Suppressor macrophage treated with lipopolysaccharide for 4 hours (primary cell): Measurements from ENCODE around the gene CEP192.
A peak's percentile ranks its signal among the peaks of the same experiment; 100 is the strongest.

Experiments used
- DNase-seq: peaks from one replicate; pipeline ENCODE4 v3.0.0-alpha.2; 2020

CEP192 gene

DNA sequence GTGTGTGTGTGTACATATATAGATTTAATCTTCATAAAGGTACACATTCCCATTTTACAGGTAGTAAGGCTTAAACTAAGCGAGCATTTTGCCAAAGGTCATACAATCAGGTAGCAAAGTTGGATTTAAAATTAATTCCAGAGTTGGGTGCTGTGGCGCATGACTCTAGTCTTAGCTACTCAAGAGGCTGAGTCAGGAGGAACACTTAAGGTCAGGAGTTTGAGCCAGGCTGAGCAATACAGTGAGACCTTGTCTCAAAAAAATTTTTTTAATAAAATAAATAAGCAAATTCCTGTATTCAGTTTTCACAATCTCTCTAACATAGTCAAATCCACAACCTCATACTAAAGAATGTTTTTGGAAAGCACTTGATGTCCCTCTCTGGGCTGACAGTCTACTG lies 115.9 kb downstream of the CEP192 start:
- no peak for DNase-seq

GRCh38 chr18:13108330-13108729 lies 117.2 kb downstream of the CEP192 start:
- no peak for DNase-seq

DNA sequence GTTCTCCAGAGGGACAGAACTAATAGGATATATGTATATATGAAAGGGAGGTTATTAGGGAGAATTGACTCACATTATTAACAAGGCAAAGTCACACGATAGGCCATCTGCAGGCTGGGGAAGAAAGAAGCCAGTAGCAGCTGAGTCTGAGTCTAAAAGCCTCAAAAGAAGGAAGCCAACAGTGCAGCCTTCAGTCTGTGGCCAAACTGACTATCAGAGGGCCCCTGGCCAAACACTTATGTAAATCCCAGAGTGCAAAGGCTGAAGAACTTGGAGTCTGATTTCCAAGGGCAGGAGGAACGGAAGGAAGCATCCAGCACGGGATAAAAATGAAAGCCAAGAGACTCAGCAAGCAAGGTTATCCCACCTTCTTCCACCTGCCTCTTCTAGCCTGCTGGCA lies 119.4 kb downstream of the CEP192 start:
- no peak for DNase-seq

GRCh38 chr18:13112982-13113381 lies 121.8 kb downstream of the CEP192 start:
- DNase-seq: peak; percentile 5

- DNase-seq: no peak
Observed at GRCh38 chr18:13120255-13120654, 129.1 kb downstream of the CEP192 start.

DNA sequence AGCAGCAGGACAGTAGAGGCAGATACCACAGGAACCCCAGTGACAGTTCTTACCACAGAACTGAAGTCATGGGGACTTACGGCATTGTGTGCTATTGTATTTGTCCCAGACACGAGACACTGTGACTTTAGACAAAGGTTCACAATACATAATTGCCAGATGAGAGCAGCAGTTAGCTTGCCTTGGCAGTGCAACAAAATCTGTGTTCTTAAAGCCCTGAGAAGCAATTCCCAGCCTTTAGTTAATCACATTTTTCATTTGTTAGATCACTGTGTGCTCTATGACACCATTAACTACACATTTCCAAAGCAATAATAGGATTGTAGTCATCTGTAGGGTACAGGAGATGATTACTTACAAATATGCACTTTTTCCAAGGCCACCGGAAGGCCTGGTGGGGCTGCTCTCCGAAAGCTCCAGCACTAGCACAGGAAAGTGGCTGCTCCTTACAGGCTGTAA lies 129.8 kb downstream of the CEP192 start:
- no peak for DNase-seq

DNA sequence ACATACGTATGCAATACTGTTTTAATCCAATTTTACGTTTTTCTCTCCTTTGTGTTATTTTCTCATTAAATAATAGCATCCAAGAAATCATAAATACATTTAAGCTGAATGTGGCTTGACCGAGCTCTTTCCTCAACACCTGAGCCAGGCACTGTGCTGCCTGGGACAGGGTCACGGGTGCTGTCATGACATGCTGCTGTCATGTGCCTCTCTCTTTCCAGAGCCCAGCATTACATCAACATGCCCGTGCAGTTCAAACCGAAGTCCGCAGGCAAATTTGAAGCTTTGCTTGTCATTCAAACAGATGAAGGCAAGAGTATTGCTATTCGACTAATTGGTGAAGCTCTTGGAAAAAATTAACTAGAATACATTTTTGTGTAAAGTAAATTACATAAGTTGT lies 133.2 kb downstream of the CEP192 start:
- no peak for DNase-seq

- no peak for DNase-seq
Observed at GRCh38 chr18:13125191-13125590, 134.0 kb downstream of the CEP192 start.

DNA sequence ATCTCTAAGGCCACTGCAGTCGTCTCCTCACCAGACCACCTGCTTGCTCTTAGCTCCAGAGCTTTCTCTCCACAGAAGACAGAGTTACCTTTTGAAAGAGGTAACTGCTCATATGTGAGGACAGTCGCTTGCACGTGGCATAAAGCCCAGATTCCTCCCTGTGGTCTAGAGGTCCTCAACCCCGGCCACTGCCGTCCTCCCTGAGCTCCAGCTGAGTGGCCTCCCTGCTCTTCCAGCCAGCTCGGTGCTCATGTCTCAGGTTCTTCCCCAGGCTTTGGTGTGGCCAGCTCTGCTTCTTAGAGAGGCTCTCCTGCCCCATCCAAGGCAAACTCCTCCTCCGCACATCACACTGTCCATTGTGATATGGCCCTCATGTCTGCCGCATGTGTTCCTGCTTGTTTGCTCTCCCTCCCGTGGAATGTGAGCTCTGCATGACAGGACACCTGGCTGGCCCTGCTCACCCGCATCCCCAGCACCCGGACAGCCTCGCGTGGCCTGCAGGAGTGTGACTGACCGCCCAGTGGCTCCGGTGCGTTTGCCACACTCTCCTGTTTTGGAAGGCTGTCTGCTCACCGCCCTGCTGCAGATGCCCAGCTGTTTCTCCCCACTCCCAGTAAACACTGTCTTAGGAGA lies 135.9 kb downstream of the CEP192 start:
- DNase-seq: no peak

DNA sequence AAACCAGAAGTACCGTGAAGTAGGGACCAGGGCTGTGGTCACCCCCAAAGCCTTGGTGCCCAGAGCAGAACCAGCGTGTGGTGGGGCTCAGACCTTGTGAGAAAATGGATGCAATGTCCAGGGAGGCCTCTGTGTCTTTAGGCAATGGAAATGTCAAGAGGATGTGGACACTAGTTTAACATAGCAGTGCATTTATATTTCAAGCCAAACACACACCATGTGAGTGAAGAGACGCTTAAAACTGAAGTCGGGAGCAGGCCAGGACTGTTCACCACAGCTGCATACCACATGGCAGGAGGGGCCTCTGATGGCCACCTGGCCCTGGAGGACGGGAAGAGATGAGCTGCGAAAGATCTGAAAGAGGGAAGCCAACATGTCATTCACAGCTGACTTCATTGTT lies 140.1 kb downstream of the CEP192 start:
- no peak for DNase-seq

DNA sequence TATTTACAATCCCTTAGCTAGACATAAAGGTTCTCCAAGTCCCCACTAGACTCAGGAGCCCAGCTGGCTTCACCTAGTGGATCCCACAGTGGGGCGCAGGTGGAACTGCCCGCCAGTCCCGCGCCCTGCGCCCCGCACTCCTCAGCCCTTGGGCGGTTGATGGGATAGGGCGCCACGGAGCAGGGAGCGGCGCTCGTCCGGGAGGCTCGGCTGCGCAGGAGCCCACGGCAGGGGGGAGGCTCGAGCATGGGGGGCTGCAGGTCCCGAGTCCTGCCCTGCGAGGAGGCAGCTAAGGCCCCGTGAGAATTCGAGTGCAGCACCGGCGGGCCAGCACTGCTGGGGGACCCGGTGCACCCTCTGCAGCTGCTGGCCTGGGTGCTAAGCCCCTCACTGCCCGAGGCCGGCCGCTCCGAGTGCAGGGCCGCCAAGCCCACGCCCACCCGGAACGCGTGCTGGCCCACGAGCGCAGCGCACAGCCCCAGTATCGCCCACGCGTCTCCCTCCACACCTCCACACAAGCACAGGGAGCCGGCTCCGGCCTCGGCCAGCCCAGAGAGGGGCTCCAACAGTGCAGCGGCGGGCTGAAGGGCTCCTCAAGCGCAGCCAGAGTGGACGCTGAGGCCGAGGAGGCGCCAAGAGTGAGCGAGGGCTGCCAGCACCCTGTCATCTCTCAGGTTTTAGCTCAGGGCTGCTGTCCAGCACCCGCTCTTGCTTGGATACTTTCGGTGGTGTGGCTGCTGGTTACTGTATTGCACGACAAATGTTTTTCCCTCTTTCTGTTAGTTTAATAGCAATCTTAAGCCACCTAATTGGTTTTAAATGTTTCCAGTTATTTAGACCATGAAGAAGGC lies 143.6 kb downstream of the CEP192 start:
- no peak for DNase-seq

DNA sequence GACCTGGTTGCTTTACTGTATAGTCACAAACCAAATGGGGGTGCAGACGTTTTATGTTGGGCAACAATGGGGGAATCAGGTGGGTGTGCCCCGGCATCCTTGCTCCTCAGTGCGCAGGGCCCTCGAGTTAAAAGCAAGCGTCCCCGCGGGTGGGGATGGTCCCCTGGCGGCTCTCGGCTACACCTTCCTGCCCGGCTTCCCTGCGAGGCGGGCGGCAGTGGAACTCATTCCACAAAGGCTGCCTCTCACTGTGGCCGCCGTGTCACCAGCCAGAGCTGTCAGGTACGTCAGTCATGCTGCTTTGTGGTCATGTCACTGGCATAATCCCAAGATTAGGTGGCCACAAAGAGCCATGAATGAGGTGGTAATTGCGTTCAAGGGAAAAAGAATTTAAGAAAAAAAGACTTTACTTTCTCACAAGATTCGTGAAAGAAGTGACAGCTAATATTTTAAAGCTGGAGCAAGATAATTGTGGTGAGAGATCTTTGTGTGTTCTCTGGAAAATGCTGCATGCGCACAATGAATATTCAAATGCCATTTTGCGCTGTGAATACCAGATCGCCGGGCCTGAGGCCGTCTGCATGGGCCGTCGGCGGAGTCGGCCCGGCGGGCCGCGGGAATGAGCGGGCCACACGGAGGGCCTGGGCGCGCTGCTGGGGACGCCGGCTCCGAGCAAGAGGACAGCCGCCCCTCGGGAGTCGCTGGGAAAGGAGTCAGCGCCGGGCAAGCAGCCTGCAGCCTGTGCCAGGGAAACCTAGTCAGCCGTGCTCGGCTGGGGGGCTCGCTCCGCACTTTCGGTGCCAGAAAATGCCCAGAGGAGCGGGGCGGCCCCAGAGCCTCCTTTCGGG lies 145.1 kb downstream of the CEP192 start:
- DNase-seq: peak; percentile 9

DNA sequence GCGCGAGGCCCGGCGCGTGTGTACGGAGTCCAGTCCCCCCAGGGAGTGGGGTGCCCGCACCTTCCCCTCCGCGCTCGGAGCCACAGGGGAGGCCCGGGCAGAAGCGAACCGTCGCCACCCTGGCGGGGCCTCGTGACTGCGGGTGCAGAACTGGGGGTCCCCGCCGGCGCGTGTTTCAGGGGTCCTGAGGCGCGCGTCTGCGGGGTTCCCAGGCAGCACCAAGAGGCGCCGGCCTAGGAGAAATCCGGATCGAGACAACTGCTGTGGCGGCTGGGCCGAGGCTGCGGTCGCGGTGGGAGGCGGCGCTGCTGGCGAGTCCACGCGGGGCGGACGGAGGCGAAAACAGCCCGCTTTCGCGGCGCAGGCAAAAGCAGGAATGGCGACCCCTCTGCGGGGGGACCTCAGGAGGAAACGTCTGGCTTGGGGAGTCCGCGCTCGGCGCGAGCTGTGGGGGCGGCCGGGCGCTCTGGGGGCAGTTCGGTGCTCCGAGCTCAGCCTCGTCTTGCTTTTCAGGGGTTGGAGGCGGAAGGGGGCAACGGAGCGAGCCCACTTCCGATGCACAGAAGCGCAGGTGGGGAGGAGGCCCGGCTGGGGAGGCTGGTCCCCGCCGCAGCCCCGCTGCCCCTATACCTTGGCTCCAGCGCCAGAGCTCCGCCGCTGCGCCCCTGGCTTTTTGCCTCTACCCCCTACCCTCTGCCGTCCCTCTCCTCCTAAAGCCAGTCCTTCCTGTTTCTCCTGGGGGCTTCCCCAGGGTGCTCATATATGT lies 145.9 kb downstream of the CEP192 start:
- DNase-seq: peak; percentile 40

- DNase-seq: peak; percentile 92
Observed at GRCh38 chr18:13137670-13138419, 146.7 kb downstream of the CEP192 start.

- no peak for DNase-seq
Observed at GRCh38 chr18:13138420-13139139, 147.4 kb downstream of the CEP192 start.

DNA sequence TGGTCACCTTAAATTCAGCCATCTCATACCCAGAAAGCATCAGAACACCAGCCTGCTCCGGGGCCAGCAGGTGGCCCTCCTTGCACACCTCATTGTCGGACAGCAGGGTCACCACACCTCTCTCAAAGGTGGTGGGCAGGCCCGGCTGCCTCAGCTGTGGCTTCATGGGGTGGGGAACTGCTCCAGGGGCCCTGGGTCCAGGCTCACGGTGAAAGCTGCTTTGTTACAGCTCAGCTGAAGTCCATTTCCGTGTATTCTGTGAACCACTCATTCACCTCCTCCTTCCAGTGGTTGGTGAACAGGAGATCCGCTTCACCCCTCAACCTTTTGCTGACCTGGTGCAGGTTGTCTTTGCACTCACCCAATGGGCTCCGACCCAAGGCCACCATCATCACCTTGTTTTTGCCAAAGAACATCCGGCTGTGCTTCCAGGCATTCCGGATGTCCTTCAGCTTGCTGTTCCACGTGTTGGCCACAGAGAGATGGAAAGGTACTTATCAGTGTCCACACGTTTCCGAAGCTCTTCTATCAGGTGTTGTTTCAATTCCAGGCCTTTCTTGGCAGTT lies 148.8 kb downstream of the CEP192 start:
- no peak for DNase-seq

DNA sequence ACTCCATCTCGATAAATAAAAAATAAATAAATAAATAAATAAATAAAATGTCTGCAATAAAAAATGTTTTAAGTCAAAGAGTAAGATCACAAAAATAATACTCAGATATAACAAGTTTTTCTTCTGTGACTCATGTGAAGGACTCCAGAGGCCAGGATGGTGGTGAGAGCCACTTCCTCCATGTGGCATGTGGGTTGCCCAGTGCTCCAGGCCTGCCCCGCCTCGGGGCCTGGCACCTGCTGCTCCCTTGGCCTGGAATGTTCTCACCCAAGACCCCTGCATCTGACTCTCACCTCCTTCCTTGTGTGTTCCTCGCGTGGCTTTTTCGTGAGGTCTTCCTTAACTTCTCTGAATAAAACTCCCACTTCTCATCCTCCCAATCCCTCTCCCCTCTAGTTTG lies 150.0 kb downstream of the CEP192 start:
- DNase-seq: no peak

DNA sequence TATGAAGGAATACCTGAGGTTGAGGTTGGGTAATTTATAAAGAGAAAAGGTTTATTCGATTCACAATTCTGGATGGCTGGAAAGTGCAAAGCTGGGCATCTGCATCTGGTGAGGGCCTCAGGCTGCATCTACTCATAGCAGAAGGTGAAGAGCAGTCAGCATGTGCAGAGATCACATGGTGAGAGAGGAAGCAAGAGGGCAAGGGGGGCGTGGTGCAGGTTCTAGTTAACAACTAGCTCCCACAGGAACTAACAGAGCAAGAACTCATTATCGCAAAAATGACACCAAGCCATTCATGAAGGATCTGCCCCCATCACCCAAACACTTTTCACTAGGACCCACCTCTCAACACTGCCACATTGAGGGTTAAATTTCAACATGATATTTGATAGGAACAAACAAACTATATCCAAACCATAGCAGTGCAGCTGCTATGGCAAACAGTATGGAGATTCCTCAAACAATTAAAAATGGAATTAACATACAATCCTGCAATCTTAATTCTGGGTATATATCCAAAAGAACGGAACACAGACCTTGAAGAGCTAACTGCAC lies 154.6 kb downstream of the CEP192 start:
- no peak for DNase-seq

- DNase-seq: peak; percentile 64
Observed at GRCh38 chr18:13147130-13147529, 156.0 kb downstream of the CEP192 start.

GRCh38 chr18:13151656-13152055 lies 160.5 kb downstream of the CEP192 start:
- DNase-seq: no peak

- DNase-seq: no peak
Observed at GRCh38 chr18:13158428-13158827, 167.3 kb downstream of the CEP192 start.
